K562 (cell line): ENCODE data around the gene NF2.

Experiments
- FOXJ2 ChIP-seq: fragments of 200-800 bp; sonication (Bioruptor generic); IDR thresholded peaks from 2 replicates; pipeline ENCODE4 v1.6.1; 2016; ENCODE audit warnings: missing genetic modification characterization, missing compliant biosample characterization
- GTF2F1 ChIP-seq: IDR thresholded peaks from 2 replicates; pipeline ENCODE4 v1.6.1; 2011; ENCODE audit warnings: low read depth, low read length, improper control_type of control experiment
- HDAC6 ChIP-seq: IDR thresholded peaks from 2 replicates; pipeline ENCODE4 v1.6.1; 2012; ENCODE audit warnings: low read depth, mild to moderate bottlenecking, control low read depth, inconsistent platforms, low read length, moderate library complexity
- MCM5 ChIP-seq: fragments of 450-650 bp; IDR thresholded peaks from 2 replicates; pipeline ENCODE4 v1.6.1; 2016; ENCODE audit warnings: low read depth
- NBN ChIP-seq: fragments of 450-650 bp; IDR thresholded peaks from 2 replicates; pipeline ENCODE4 v1.6.1; 2016; ENCODE audit warnings: low read depth, mild to moderate bottlenecking
- NFYB ChIP-seq: IDR thresholded peaks from 2 replicates; pipeline ENCODE4 v1.6.1; 2011; ENCODE audit warnings: mild to moderate bottlenecking, moderate library complexity; ENCODE audit not compliant: insufficient read length; ENCODE audit errors: extremely low read depth
- SIRT6 ChIP-seq: IDR thresholded peaks from one replicate; pipeline ENCODE4 v1.6.1; 2012; ENCODE audit warnings: low read depth, mild to moderate bottlenecking, control low read depth, inconsistent platforms, low read length, moderate library complexity
- ZKSCAN1 ChIP-seq: fragments of 150-350 bp; IDR thresholded peaks from 2 replicates; pipeline ENCODE4 v1.6.1; 2016; ENCODE audit warnings: low read depth, low read length
- ZNF232 ChIP-seq: sonication (generic); formaldehyde crosslinking; IDR thresholded peaks from 2 replicates; pipeline ENCODE4 v1.8.0; 2022; ENCODE audit warnings: mild to moderate bottlenecking, missing genetic modification reagents
- TF ChIP-seq, protein P1 (sequence below), 3 experiments: IDR thresholded peaks in 2 of 3; conservative IDR thresholded peaks in 1 of 3; 2 replicates each; pipeline ENCODE4 v1.5.1; 2011 to 2012; ENCODE audit warnings: low read length in 3 of 3, mild to moderate bottlenecking in 3 of 3, control low read depth in 2 of 3, improper control_type of control experiment in 1 of 3, inconsistent platforms in 1 of 3, low read depth in 1 of 3, mixed read lengths in 1 of 3, moderate library complexity in 1 of 3; ENCODE audit not compliant: insufficient read depth in 2 of 3
- TF ChIP-seq, protein P2 (sequence below): fragments of 450-650 bp; IDR thresholded peaks from 2 replicates; pipeline ENCODE4 v1.6.1; 2017; ENCODE audit warnings: mild to moderate bottlenecking, moderate library complexity

DNA sequence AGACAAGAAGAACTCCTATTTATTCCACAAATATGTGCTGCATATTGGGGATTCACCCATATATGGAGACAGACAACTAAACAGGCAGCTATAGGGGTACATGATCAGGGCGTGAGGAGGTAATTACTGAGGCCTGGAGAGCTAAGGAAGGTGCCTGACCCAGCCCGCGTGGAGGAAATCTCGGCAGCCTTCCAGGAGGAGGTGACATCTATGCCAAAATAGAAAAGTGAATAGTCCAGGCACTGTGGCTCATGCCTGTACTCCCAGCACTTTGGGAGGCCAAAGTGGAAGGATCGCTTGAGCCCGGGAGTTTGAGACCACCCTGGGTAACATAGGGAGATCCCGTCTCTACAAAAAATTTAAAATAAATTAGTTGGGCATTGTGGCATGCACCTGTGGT lies 36.1 kb upstream of the NF2 start:
- TF ChIP-seq ZNF232 (no peak), SIRT6 (no peak), HDAC6 (no peak), MCM5 (no peak), ZKSCAN1 (no peak), NFYB (no peak), FOXJ2 (tag) (no peak), NBN (no peak), GTF2F1 (no peak)
- TF ChIP-seq, protein P1, sequence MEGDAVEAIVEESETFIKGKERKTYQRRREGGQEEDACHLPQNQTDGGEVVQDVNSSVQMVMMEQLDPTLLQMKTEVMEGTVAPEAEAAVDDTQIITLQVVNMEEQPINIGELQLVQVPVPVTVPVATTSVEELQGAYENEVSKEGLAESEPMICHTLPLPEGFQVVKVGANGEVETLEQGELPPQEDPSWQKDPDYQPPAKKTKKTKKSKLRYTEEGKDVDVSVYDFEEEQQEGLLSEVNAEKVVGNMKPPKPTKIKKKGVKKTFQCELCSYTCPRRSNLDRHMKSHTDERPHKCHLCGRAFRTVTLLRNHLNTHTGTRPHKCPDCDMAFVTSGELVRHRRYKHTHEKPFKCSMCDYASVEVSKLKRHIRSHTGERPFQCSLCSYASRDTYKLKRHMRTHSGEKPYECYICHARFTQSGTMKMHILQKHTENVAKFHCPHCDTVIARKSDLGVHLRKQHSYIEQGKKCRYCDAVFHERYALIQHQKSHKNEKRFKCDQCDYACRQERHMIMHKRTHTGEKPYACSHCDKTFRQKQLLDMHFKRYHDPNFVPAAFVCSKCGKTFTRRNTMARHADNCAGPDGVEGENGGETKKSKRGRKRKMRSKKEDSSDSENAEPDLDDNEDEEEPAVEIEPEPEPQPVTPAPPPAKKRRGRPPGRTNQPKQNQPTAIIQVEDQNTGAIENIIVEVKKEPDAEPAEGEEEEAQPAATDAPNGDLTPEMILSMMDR (IDR thresholded peaks at IDR 0.05 in 2 of 3, conservative IDR thresholded peaks at IDR 0.05 in 1 of 3; ENCODE audit: insufficient read depth in 2 of 3, low read depth in 1 of 3, low read length in 3 of 3) = no peak
- TF ChIP-seq, protein P2, sequence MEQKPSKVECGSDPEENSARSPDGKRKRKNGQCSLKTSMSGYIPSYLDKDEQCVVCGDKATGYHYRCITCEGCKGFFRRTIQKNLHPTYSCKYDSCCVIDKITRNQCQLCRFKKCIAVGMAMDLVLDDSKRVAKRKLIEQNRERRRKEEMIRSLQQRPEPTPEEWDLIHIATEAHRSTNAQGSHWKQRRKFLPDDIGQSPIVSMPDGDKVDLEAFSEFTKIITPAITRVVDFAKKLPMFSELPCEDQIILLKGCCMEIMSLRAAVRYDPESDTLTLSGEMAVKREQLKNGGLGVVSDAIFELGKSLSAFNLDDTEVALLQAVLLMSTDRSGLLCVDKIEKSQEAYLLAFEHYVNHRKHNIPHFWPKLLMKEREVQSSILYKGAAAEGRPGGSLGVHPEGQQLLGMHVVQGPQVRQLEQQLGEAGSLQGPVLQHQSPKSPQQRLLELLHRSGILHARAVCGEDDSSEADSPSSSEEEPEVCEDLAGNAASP = no peak
